ENCODE measurements around the gene AGPAT2. TPM values are rescaled to one million over a fixed set of nuclear protein-coding genes. Genes with fewer than 3 reads are reported as not detected.
A peak's percentile ranks its signal among the peaks of the same experiment; 100 is the strongest.

Gene AGPAT2
- total and polyA plus RNA-seq, 7 experiments from 2014 or later, result 2.3 to 20.6 (median 12.0) TPM

GRCh38 chr9:136692185-136693134 lies 5.2 kb upstream of the AGPAT2 start:
- Mint-ChIP-seq H3K4me1 (peaks cover 0 to 7% (median 0%) of the 10 kb centered on the region in 7 donors), H3K9me3 (no peaks in the 10 kb centered on the region), H3K36me3 (no peaks in the 10 kb centered on the region), H3K27me3 (peaks cover 0 to 6% (median 4%) of the 10 kb centered on the region in 5 donors), H3K4me3 (no peak overlapping the region), H3K27ac (no peak overlapping the region)
- H3K9me3 ChIP-seq (ENCODE audit: control insufficient read depth in 2 of 3, low read length in 3 of 3), result no peaks in the 10 kb centered on the region
- H3K4me3 ChIP-seq (ENCODE audit: low read length), result no peak overlapping the region
- ATAC-seq (no peak), DNase-seq (no peak)
- no peaks in the 10 kb centered on the region for H3K27me3 ChIP-seq (ENCODE audit: control insufficient read depth in 2 of 2, insufficient read depth in 2 of 2, low read length in 2 of 2)
- no peaks in the 10 kb centered on the region for H3K36me3 ChIP-seq (ENCODE audit: control insufficient read depth in 2 of 3, insufficient read depth in 3 of 3, low read length in 3 of 3)
- no peaks in the 10 kb centered on the region for H3K4me1 ChIP-seq (ENCODE audit: control insufficient read depth in 2 of 2, insufficient read depth in 2 of 2, low read length in 2 of 2)
- POLR2A ChIA-PET, result no interaction called here
- CTCF ChIA-PET, result no interaction called here
- H3K27ac ChIP-seq (ENCODE audit: low read depth, low read length), result no peak overlapping the region
- intact Hi-C loops (cut with micrococcal nuclease), result no loop called here

- no peaks in the 10 kb centered on the region for H3K9me3 ChIP-seq (ENCODE audit: control insufficient read depth in 2 of 3, low read length in 3 of 3)
- H3K4me1 ChIP-seq (ENCODE audit: control insufficient read depth in 2 of 2, insufficient read depth in 2 of 2, low read length in 2 of 2), result no peaks in the 10 kb centered on the region
- no peak for ATAC-seq
- Mint-ChIP-seq H3K27me3 (peaks cover 0 to 4% (median 0%) of the 10 kb centered on the region in 5 donors), H3K4me1 (peaks cover 0 to 4% (median 0%) of the 10 kb centered on the region in 7 donors), H3K36me3 (no peaks in the 10 kb centered on the region), H3K9me3 (no peaks in the 10 kb centered on the region), H3K27ac (no peak overlapping the region), H3K4me3 (no peak overlapping the region)
- ChIA-PET CTCF (interaction anchor here (0.6 kb wide), 1 partner anchor 86 kb away, joined by 5 read pairs; no protein-coding TSS in a partner anchor), POLR2A (no interaction called here)
- H3K36me3 ChIP-seq (ENCODE audit: control insufficient read depth in 2 of 3, insufficient read depth in 3 of 3, low read length in 3 of 3), result no peaks in the 10 kb centered on the region
- H3K27ac ChIP-seq (ENCODE audit: low read depth, low read length), result no peak overlapping the region
- DNase-seq, result no peak
- H3K27me3 ChIP-seq (ENCODE audit: control insufficient read depth in 2 of 2, insufficient read depth in 2 of 2, low read length in 2 of 2), result no peaks in the 10 kb centered on the region
- intact Hi-C loops (cut with micrococcal nuclease), result no loop called here
- H3K4me3 ChIP-seq (ENCODE audit: low read length), result no peak overlapping the region
Measured at GRCh38 chr9:136691316-136692184, 4.3 kb upstream of the AGPAT2 start.

GRCh38 chr9:136690806-136691261 lies 3.6 kb upstream of the AGPAT2 start:
- intact Hi-C loops (cut with micrococcal nuclease), result no loop called here
- Histone ChIP-seq H3K27me3 (ENCODE audit: control insufficient read depth in 2 of 2, insufficient read depth in 2 of 2, low read length in 2 of 2) (no peaks in the 10 kb centered on the region), H3K27ac (ENCODE audit: low read depth, low read length) (no peak overlapping the region), H3K4me1 (ENCODE audit: control insufficient read depth in 2 of 2, insufficient read depth in 2 of 2, low read length in 2 of 2) (peaks cover 5% of the 10 kb centered on the region in 2 donors), H3K4me3 (ENCODE audit: low read length) (no peak overlapping the region), H3K9me3 (ENCODE audit: control insufficient read depth in 2 of 3, low read length in 3 of 3) (no peaks in the 10 kb centered on the region), H3K36me3 (ENCODE audit: control insufficient read depth in 2 of 3, insufficient read depth in 3 of 3, low read length in 3 of 3) (no peaks in the 10 kb centered on the region)
- DNase-seq, result no peak
- Mint-ChIP-seq H3K4me1 (peaks cover 0 to 6% (median 0%) of the 10 kb centered on the region in 7 donors), H3K4me3 (no peak overlapping the region), H3K27me3 (peaks cover 0 to 4% (median 0%) of the 10 kb centered on the region in 5 donors), H3K27ac (no peak overlapping the region), H3K36me3 (no peaks in the 10 kb centered on the region), H3K9me3 (no peaks in the 10 kb centered on the region)
- ChIA-PET POLR2A (no interaction called here), CTCF (interaction anchor here (0.6 kb wide), 1 partner anchor 87 kb away, joined by 5 read pairs; no protein-coding TSS in a partner anchor)
- ATAC-seq, result no peak

DNA sequence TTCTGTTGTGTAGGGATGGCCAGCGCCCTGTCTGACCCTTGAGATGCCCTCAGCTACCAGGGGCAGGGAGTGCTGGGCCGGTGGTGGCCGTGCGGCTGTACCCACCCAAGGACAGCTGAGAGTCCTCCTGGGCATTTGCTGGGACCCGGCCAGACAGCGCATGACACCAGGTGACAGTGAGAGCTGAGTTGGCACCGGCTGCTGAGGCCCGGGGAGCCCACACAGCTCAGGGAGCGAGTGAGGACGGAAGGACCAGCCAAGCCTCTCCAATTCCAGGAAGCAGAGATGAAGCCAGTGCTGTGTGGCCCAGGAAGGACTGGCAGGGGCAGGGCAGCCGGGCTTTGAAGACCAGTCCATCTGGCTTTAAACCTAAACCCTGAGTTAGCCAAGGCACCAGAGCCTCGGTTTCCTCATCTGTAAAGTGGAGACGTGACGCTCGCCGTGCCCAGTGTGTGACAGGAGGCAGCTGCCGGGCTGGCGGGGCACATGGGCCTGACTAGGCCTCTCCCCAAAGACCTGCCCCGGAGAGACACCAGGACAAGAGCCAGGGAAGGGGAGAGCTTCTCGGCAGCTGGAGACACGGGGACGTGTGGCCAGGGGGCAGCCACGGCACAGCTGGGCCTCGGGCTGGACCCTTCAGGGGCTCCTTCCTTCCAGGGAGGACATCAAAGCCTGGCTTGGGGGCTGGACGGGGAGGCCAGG lies 3.0 kb upstream of the AGPAT2 start:
- Mint-ChIP-seq H3K27ac (no peak overlapping the region), H3K4me1 (peaks cover 0 to 8% (median 0%) of the 10 kb centered on the region in 7 donors), H3K36me3 (no peaks in the 10 kb centered on the region), H3K27me3 (peaks cover 0 to 4% (median 0%) of the 10 kb centered on the region in 5 donors), H3K9me3 (no peaks in the 10 kb centered on the region), H3K4me3 (no peak overlapping the region)
- Histone ChIP-seq H3K36me3 (ENCODE audit: control insufficient read depth in 2 of 3, insufficient read depth in 3 of 3, low read length in 3 of 3) (no peaks in the 10 kb centered on the region), H3K27me3 (ENCODE audit: control insufficient read depth in 2 of 2, insufficient read depth in 2 of 2, low read length in 2 of 2) (no peaks in the 10 kb centered on the region), H3K27ac (ENCODE audit: low read depth, low read length) (no peak overlapping the region), H3K4me3 (ENCODE audit: low read length) (no peak overlapping the region), H3K9me3 (ENCODE audit: control insufficient read depth in 2 of 3, low read length in 3 of 3) (no peaks in the 10 kb centered on the region), H3K4me1 (ENCODE audit: control insufficient read depth in 2 of 2, insufficient read depth in 2 of 2, low read length in 2 of 2) (peaks cover 5 to 7% of the 10 kb centered on the region in 2 donors)
- intact Hi-C loops (cut with micrococcal nuclease), result no loop called here
- DNase-seq (no peak), ATAC-seq (no peak)
- POLR2A ChIA-PET, result no interaction called here
- CTCF ChIA-PET, result no interaction called here

DNA sequence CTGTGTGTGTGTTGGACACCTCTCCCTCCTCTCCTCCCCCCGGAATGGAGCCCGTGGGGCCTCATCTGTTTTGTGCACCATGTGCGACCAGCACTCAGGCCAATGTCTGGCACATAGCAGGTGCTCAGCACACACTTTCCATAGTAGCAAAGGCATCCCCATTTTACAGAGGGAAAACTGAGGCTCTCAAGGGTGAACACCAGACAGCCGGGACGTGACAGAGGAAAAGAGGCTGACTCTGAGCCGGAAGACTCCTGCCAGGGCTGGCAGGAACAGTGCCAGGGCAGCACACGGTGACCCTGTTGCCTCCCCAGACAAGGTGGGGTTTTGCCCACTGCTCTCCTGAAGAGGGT lies 1.8 kb upstream of the AGPAT2 start:
- Histone ChIP-seq H3K36me3 (ENCODE audit: control insufficient read depth in 2 of 3, insufficient read depth in 3 of 3, low read length in 3 of 3) (no peaks in the 10 kb centered on the region), H3K9me3 (ENCODE audit: control insufficient read depth in 2 of 3, low read length in 3 of 3) (no peaks in the 10 kb centered on the region), H3K4me3 (ENCODE audit: low read length) (no peak overlapping the region), H3K27ac (ENCODE audit: low read depth, low read length) (no peak overlapping the region), H3K27me3 (ENCODE audit: control insufficient read depth in 2 of 2, insufficient read depth in 2 of 2, low read length in 2 of 2) (no peaks in the 10 kb centered on the region), H3K4me1 (ENCODE audit: control insufficient read depth in 2 of 2, insufficient read depth in 2 of 2, low read length in 2 of 2) (peaks cover 5 to 7% of the 10 kb centered on the region in 2 donors)
- H3K4me3 Mint-ChIP-seq, result peak overlapping the region in 6 of 10 donors; percentile 6 to 71 (median 54)
- H3K4me1 Mint-ChIP-seq, result peaks cover 0 to 8% (median 0%) of the 10 kb centered on the region in 7 donors
- ATAC-seq, result no peak
- no peaks in the 10 kb centered on the region for H3K36me3 Mint-ChIP-seq
- ChIA-PET POLR2A (no interaction called here), CTCF (interaction anchor here (0.8 kb wide), 1 partner anchor 39 kb away, joined by 3 read pairs; no protein-coding TSS in a partner anchor)
- H3K27me3 Mint-ChIP-seq, result peaks cover 0 to 4% (median 0%) of the 10 kb centered on the region in 5 donors
- H3K27ac Mint-ChIP-seq, result peak overlapping the region in 1 of 9 donors; percentile 14
- no peak for DNase-seq
- intact Hi-C loops (cut with micrococcal nuclease), result loop anchor here (5.0 kb wide), 1 partner anchor 38 kb away; no protein-coding TSS in a partner anchor
- no peaks in the 10 kb centered on the region for H3K9me3 Mint-ChIP-seq

Data from naive thymus-derived CD4-positive, alpha-beta T cell (primary cell).